Keratinocyte (primary cell): ENCODE data around the gene FAM240B. TPM values are rescaled to one million over a fixed set of nuclear protein-coding genes. Genes with fewer than 3 reads are reported as not detected.

Experiments
- DNase-seq: peaks from one replicate; pipeline ENCODE4 v3.0.0-alpha.2; 2011; ENCODE audit warnings: low read depth, missing footprints, low spot score
- FAIRE-seq: peaks from 2 replicates; lab custom pipeline; 2011; peaks lifted over from hg19 to GRCh38; lab: Jason Lieb, UNC
- H2AFZ ChIP-seq: 2 replicates; pipeline ENCODE4 v1.6.0; 2012; ENCODE audit warnings: low read length, control low read depth, inconsistent platforms; ENCODE audit not compliant: control insufficient read depth
- H3K27ac ChIP-seq: 2 replicates; pipeline ENCODE4 v1.5.1; 2011; ENCODE audit warnings: low read length; ENCODE audit not compliant: control insufficient read depth, insufficient read depth
- H3K27me3 ChIP-seq: 3 replicates; pipeline ENCODE4 v1.6.0; 2011; ENCODE audit warnings: low read length; ENCODE audit not compliant: control insufficient read depth, insufficient read depth; ENCODE audit errors: extremely low read depth
- H3K36me3 ChIP-seq, 2 experiments: 2 replicates in 1 of 2; 3 replicates in 1 of 2; pipeline ENCODE4 v1.5.1; 2011; ENCODE audit warnings: low read length in 2 of 2, mild to moderate bottlenecking in 1 of 2; ENCODE audit not compliant: control insufficient read depth in 2 of 2, insufficient read depth in 2 of 2; ENCODE audit errors: extremely low read depth in 1 of 2
- H3K4me1 ChIP-seq: 3 replicates; pipeline ENCODE4 v1.5.1; 2011; ENCODE audit warnings: low read length; ENCODE audit not compliant: control insufficient read depth, insufficient read depth; ENCODE audit errors: extremely low read depth
- H3K4me2 ChIP-seq: 3 replicates; pipeline ENCODE4 v1.6.0; 2011; ENCODE audit warnings: low read depth, low read length; ENCODE audit not compliant: control insufficient read depth, insufficient read depth; ENCODE audit errors: extremely low read depth
- H3K4me3 ChIP-seq, 3 experiments: fragments of 200-600 bp in 1 of 3; sonication (generic) in 1 of 3; 2 replicates in 2 of 3; 3 replicates in 1 of 3; pipeline ENCODE4 v1.5.1; 2011 to 2016; ENCODE audit warnings: low read length in 3 of 3, mild to moderate bottlenecking in 3 of 3, control low read depth in 2 of 3, inconsistent platforms in 1 of 3, low read depth in 1 of 3, mixed read lengths in 1 of 3, mixed run types in 1 of 3, moderate library complexity in 1 of 3; ENCODE audit not compliant: control insufficient read depth in 2 of 3, insufficient read depth in 2 of 3; ENCODE audit errors: extremely low read depth in 1 of 3
- H3K79me2 ChIP-seq: 2 replicates; pipeline ENCODE4 v1.6.0; 2012; ENCODE audit warnings: low read length; ENCODE audit not compliant: control insufficient read depth, insufficient read depth
- H3K9ac ChIP-seq: 3 replicates; pipeline ENCODE4 v1.6.0; 2011; ENCODE audit warnings: low read length; ENCODE audit not compliant: control insufficient read depth, insufficient read depth; ENCODE audit errors: extremely low read depth
- H3K9me1 ChIP-seq: 3 replicates; pipeline ENCODE4 v1.6.0; 2011; ENCODE audit warnings: low read length; ENCODE audit not compliant: control insufficient read depth, insufficient read depth; ENCODE audit errors: extremely low read depth
- H3K9me3 ChIP-seq: 2 replicates; pipeline ENCODE4 v1.5.1; 2012; ENCODE audit warnings: low read depth, low read length; ENCODE audit not compliant: control insufficient read depth
- H4K20me1 ChIP-seq: 3 replicates; pipeline ENCODE4 v1.6.0; 2011; ENCODE audit warnings: low read length; ENCODE audit not compliant: control insufficient read depth, insufficient read depth; ENCODE audit errors: extremely low read depth
- CTCF ChIP-seq, 3 experiments: IDR thresholded peaks in 1 of 3; conservative IDR thresholded peaks in 1 of 3; optimal IDR thresholded peaks in 1 of 3; 2 replicates in 2 of 3; 3 replicates in 1 of 3; pipeline versions ENCODE3 to v1.5.1; 2011; ENCODE audit warnings: low read length in 3 of 3, mild to moderate bottlenecking in 3 of 3, moderate library complexity in 2 of 3, control low read depth in 1 of 3, inconsistent platforms in 1 of 3; ENCODE audit not compliant: insufficient read depth in 2 of 3; ENCODE audit errors: extremely low read depth in 1 of 3
- EZH2 ChIP-seq: IDR thresholded peaks from one replicate; pipeline ENCODE4 v1.6.1; 2012; ENCODE audit warnings: inconsistent platforms, mild to moderate bottlenecking, low read length, moderate library complexity
- dilution Hi-C: fragments of 300-500 bp; cut with MboI; formaldehyde crosslinking; loops from one replicate; pipeline ENCODE4 v1.7.0; 2020; ENCODE audit warnings: low sequenced_read_pairs; ENCODE audit not compliant: extremely low pct_ligation_motif_present
- polyA plus RNA-seq, 5 experiments: library from polyadenylated mRNA; depleted of rRNA in 3 of 5; stranded (reverse) in 3 of 5; stranded (forward) in 1 of 5; unstranded in 1 of 5; fragments of >200 nt; gene quantifications; 1 replicate in 1 of 5; 2 replicates in 3 of 5; 3 replicates in 1 of 5; pipeline versions ENCODE4 v1.2.1 to v1.2.3, GENCODE V29; 2011 to 2012; ENCODE audit warnings: missing spikeins in 2 of 5, low read depth in 1 of 5, low replicate concordance in 1 of 5

Gene FAM240B
- polyA plus RNA-seq, 1 donor (not counting 4 experiments of a cell fraction or from before 2014, with no cell fraction given): not detected

DNA sequence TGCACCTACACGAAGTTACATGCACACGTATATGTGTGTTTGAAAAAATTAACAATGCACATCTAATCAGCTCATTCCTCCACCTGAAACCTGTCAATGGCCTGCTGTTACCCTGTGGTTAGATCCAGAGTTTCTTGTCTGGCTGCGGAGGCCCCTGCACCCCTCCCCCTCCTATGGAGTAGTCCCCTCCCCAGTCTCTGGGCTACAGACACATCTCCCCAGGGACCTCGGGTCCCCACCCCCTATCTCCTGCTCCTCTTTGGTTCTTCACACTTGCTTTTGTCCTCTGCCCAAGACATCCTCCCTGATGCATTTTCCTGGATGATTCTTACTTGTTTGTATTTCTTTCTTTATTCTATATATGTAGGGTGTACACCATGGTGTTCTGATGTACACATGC lies 27.2 kb downstream of the FAM240B start:
- FAIRE-seq (no peak), DNase-seq (no peak)
- dilution Hi-C loops: loop anchor here (10.0 kb wide), 1 partner anchor 238 kb away; no protein-coding TSS in a partner anchor
- Histone ChIP-seq H3K36me3 (no peaks in the 10 kb centered on the region), H3K9me3 (no peaks in the 10 kb centered on the region), H3K27me3 (no peaks in the 10 kb centered on the region), H3K27ac (no peak overlapping the region), H4K20me1 (no peaks in the 10 kb centered on the region), H2AFZ (no peak overlapping the region), H3K9ac (no peak overlapping the region), H3K79me2 (no peaks in the 10 kb centered on the region), H3K4me2 (no peak overlapping the region), H3K4me3 (no peak overlapping the region), H3K9me1 (no peaks in the 10 kb centered on the region), H3K4me1 (no peaks in the 10 kb centered on the region)
- no peak for TF ChIP-seq EZH2
- TF ChIP-seq CTCF (optimal IDR thresholded peaks at IDR 0.05 in 1 of 3, IDR thresholded peaks at IDR 0.05 in 1 of 3, conservative IDR thresholded peaks at IDR 0.05 in 1 of 3; ENCODE audit: extremely low read depth in 1 of 3, insufficient read depth in 2 of 3, low read length in 3 of 3): no peak

DNA sequence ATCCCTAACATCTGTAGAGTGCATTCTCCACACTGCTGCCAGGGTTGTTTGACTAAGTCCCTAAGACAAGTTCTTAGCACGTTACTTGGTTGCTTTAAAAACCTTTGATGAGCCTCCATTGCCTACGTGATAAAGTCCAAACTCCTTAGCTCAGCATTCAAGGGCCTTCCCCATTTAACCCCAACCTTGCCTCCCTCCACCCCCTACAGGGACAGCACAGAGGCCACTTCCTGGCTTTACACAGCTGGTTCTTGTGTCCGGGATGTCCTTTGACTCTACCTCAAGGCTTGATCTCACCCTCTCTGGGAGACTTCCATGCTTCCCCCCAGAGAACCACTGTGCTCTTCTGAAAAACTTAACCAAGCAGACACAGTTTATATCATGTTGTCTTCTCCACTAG lies 29.4 kb downstream of the FAM240B start:
- H3K9me1 ChIP-seq: no peaks in the 10 kb centered on the region
- H3K4me3 ChIP-seq: no peak overlapping the region

More for the DNA sequence above, 29.4 kb downstream of the FAM240B start:
- Histone ChIP-seq H3K4me1 (no peaks in the 10 kb centered on the region), H4K20me1 (no peaks in the 10 kb centered on the region), H3K36me3 (no peaks in the 10 kb centered on the region), H3K4me2 (no peak overlapping the region), H3K27ac (no peak overlapping the region), H3K27me3 (no peaks in the 10 kb centered on the region), H3K9me3 (no peaks in the 10 kb centered on the region), H3K9ac (no peak overlapping the region), H2AFZ (no peak overlapping the region), H3K79me2 (no peaks in the 10 kb centered on the region)
- no peak for TF ChIP-seq CTCF (optimal IDR thresholded peaks at IDR 0.05 in 1 of 3, IDR thresholded peaks at IDR 0.05 in 1 of 3, conservative IDR thresholded peaks at IDR 0.05 in 1 of 3; ENCODE audit: extremely low read depth in 1 of 3, insufficient read depth in 2 of 3, low read length in 3 of 3)
- no peak for TF ChIP-seq EZH2
- DNase-seq: no peak
- no peak for FAIRE-seq
- dilution Hi-C loops: loop anchor here (10.0 kb wide), 1 partner anchor 236 kb away; no protein-coding TSS in a partner anchor
